ENCODE measurements around the gene NEK6. TPM values are rescaled to one million over a fixed set of nuclear protein-coding genes. Genes with fewer than 3 reads are reported as not detected.

NEK6 gene
- total RNA-seq, 2 donors from 2014 or later = 77.8 to 83.4 TPM

DNA sequence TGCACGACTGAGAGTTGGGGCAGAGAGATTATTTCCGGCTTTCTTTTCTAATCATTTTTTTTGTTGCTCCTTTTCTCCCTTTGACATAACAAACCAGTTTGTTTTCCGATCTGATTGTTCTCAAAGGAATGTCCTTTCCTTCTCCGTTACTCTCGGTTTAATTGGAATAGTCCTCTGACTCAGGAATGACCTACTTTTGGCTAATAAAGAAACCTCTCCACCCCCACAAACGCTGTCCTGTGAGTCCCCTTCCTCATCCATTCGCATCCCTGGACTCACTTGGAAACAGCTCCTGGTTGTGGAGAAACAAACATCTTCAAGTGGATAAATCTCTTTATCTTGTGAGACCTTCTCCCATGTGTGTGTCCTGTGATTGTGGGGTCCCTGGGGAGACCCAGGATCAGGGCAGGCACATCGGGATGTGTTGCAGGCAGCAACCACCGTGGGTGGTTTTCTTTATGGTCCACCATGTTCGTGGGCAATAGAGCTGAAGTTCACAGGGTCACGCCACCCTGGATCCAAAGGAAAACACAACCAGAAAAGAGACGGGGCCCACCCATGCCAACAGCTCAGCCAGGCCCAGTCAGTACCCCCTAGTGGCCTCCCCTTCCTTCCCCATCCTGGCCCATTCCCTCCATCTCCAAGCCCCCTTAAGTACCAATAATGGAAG, 45.2 kb upstream of the NEK6 start:
- Histone ChIP-seq H3K9me3 (no peaks in the 10 kb centered on the region), H3K36me3 (no peaks in the 10 kb centered on the region), H3K27ac (no peak overlapping the region), H3K4me3 (no peak overlapping the region), H3K27me3 (no peaks in the 10 kb centered on the region), H3K4me1 (no peaks in the 10 kb centered on the region), H3K9ac (ENCODE audit: low read depth in 2 of 2, low read length in 2 of 2) (no peak overlapping the region)
- DNase-seq = no peak
- intact Hi-C loops (cut with DNase I) = loop anchor here (10.0 kb wide), 1 partner anchor 78 kb away; no protein-coding TSS in a partner anchor
- TF ChIP-seq, protein P1, sequence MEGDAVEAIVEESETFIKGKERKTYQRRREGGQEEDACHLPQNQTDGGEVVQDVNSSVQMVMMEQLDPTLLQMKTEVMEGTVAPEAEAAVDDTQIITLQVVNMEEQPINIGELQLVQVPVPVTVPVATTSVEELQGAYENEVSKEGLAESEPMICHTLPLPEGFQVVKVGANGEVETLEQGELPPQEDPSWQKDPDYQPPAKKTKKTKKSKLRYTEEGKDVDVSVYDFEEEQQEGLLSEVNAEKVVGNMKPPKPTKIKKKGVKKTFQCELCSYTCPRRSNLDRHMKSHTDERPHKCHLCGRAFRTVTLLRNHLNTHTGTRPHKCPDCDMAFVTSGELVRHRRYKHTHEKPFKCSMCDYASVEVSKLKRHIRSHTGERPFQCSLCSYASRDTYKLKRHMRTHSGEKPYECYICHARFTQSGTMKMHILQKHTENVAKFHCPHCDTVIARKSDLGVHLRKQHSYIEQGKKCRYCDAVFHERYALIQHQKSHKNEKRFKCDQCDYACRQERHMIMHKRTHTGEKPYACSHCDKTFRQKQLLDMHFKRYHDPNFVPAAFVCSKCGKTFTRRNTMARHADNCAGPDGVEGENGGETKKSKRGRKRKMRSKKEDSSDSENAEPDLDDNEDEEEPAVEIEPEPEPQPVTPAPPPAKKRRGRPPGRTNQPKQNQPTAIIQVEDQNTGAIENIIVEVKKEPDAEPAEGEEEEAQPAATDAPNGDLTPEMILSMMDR (IDR thresholded peaks at IDR 0.05) = no peak

DNA sequence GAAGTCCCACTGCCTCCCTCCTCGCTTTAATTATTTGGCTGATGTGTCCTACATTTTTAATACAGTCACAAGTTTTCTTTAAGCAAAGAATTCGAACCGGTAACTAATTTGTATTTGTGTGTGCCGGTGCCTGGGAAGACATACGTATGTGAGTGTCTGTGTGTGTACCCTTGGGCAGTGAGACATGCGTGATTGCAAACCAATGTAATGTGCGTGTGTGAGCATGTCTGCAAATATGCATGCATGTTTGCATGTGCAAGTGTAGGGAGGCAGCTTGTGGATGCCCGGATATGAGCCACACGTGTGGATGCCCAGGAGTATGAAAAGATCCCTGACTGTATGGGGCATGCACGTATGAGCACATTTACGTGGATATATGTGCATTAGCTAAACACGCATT, 44.4 kb upstream of the NEK6 start:
- Histone ChIP-seq H3K27me3 (no peaks in the 10 kb centered on the region), H3K9me3 (no peaks in the 10 kb centered on the region), H3K9ac (ENCODE audit: low read depth in 2 of 2, low read length in 2 of 2) (no peak overlapping the region), H3K4me3 (no peak overlapping the region), H3K4me1 (no peaks in the 10 kb centered on the region), H3K27ac (no peak overlapping the region), H3K36me3 (no peaks in the 10 kb centered on the region)
- intact Hi-C loops (cut with DNase I) = loop anchor here (10.0 kb wide), 1 partner anchor 79 kb away; no protein-coding TSS in a partner anchor
- TF ChIP-seq, protein P1 (IDR thresholded peaks at IDR 0.05) = no peak
- DNase-seq = no peak

DNA sequence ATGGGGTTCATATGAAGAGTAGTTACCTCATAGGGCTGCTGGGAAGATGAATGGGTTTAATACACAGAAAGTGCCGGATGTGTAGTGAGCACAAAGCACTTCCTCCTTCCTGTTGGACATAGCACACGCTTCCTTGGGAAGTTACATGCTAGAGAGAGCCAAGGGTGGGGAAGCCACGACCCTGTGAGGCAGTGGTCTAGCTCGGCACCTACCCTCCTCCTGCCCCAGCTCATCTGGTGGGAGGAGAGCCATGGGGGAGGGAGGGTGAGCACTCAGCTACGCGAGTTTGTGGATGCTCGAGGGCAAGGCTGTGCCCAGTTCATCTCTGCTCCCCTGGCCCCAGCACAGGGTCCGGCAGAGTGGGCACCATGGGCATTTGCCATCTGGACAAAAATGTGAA, 43.6 kb upstream of the NEK6 start:
- H3K36me3 ChIP-seq = no peaks in the 10 kb centered on the region
- DNase-seq = no peak
- TF ChIP-seq, protein P1 (IDR thresholded peaks at IDR 0.05) = no peak
- no peak overlapping the region for H3K27ac ChIP-seq
- peaks cover 3% of the 10 kb centered on the region for H3K4me1 ChIP-seq
- H3K4me3 ChIP-seq = no peak overlapping the region
- no peak overlapping the region for H3K9ac ChIP-seq (ENCODE audit: low read depth in 2 of 2, low read length in 2 of 2)
- H3K27me3 ChIP-seq = no peaks in the 10 kb centered on the region
- intact Hi-C loops (cut with DNase I) = loop anchor here (10.0 kb wide), 1 partner anchor 79 kb away; no protein-coding TSS in a partner anchor
- H3K9me3 ChIP-seq = no peaks in the 10 kb centered on the region

DNA sequence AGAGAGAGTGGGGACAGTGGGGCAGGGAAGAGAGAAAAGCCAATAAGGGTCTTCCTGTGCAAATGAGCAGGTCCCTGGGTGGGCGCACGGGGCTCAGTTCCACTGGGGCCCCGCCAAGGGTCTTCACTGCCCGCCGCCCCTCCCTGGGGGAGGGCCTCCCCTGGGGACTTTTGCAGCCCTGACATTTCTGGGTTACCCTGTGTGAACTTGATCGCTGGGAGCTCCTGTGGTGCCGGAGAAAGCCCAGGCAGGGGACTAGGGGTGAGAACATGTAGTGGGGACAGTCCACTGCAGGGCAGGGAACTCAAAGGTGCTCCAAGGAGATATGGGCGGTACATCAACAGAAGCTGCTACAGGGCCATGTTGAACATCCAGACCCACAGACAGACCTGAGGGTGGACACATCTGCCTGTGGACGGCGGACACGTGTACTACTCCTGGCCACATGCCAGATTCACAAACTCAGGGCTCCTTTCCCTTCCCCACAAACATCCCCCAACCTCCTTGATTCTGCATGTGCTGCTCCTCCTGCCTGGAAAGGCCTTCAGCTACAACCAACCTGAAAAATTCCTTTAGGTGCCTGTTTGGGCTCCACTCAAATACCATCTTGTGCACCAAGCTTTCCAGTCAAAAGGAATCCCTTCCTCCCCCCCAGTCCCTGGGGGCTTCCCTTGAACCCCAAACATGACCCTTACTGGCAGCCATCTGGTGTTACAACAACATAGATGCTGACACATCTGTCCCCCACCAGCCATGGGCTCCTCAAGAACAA, 43.0 kb upstream of the NEK6 start:
- Histone ChIP-seq H3K9ac (ENCODE audit: low read depth in 2 of 2, low read length in 2 of 2) (no peak overlapping the region), H3K27ac (no peak overlapping the region), H3K4me1 (peaks cover 5% of the 10 kb centered on the region), H3K9me3 (no peaks in the 10 kb centered on the region), H3K36me3 (no peaks in the 10 kb centered on the region), H3K4me3 (no peak overlapping the region), H3K27me3 (no peaks in the 10 kb centered on the region)
- intact Hi-C loops (cut with DNase I) = loop anchor here (10.0 kb wide), 1 partner anchor 80 kb away; no protein-coding TSS in a partner anchor
- TF ChIP-seq, protein P1 (IDR thresholded peaks at IDR 0.05) = no peak
- DNase-seq = no peak

DNA sequence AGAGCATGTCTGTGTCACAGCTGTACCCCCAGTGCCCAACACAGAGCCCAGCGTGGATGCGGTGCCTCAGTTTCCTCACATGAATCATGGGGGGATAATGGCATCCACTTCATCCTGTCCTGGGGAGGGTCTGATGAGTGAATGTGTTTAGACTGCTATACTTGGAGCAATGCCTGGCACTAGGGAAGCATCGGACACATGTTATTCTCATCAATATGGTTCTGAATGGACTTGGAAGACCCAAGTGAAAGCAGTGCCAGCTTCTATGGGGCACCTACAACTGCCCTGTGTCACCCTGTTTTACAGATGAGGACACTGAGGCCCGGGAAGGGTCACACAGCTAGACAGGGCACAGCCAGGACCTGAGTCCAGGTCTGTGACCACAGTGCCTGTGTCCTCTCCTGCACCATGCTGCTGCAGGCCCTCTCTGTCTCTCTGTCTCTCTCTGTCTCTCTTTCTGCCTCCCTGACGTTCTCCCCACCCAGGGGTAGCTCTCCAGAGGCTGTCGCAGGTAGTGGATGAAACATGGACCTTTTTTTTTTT, 42.3 kb upstream of the NEK6 start:
- TF ChIP-seq, protein P1 (IDR thresholded peaks at IDR 0.05) = no peak
- no peaks in the 10 kb centered on the region for H3K9me3 ChIP-seq
- H3K4me1 ChIP-seq = peaks cover 6% of the 10 kb centered on the region
- no peaks in the 10 kb centered on the region for H3K36me3 ChIP-seq
- no peak overlapping the region for H3K9ac ChIP-seq (ENCODE audit: low read depth in 2 of 2, low read length in 2 of 2)
- no peak overlapping the region for H3K4me3 ChIP-seq
- no peak for DNase-seq
- no peaks in the 10 kb centered on the region for H3K27me3 ChIP-seq
- H3K27ac ChIP-seq = no peak overlapping the region
- intact Hi-C loops (cut with DNase I) = loop anchor here (10.0 kb wide), 1 partner anchor 81 kb away; no protein-coding TSS in a partner anchor

All from colonic mucosa (tissue), 4 donors.